Caco-2 (cell line): ENCODE results near the gene PWP1. TPM values are rescaled to one million over a fixed set of nuclear protein-coding genes. Genes with fewer than 3 reads are reported as not detected.

ENCODE experiments used
- BruUV-seq: library from RNA; stranded (reverse); fragments of 400-500 nt; replicated peaks from 2 replicates; lab custom pipeline; 2021; lab: Mats Ljungman, UMichigan
- CTCF ChIA-PET: fragments of 300-600 bp; sonication (Branson Sonifier 250); formaldehyde crosslinking; loops from one replicate; lab custom pipeline; 2022; ENCODE audit warnings: antibody characterized with exemption; lab: Charles Lee
- POLR2A ChIA-PET: fragments of 300-600 bp; sonication (Branson Sonifier 250); formaldehyde crosslinking; loops from one replicate; lab custom pipeline; 2022; ENCODE audit warnings: antibody characterized with exemption; lab: Charles Lee
- DNase-seq, 2 experiments: peaks; one replicate each; pipeline versions ENCODE4 v3.0.0 to v3.0.0-alpha.2; 2020 to 2022
- H3K27me3 ChIP-seq: replicated peaks from 2 replicates; pipeline ENCODE4 v1.6.0; 2011; ENCODE audit warnings: low read length; ENCODE audit not compliant: control insufficient read depth, insufficient read depth
- H3K36me3 ChIP-seq: 2 replicates; pipeline ENCODE4 v1.5.1; 2011; ENCODE audit warnings: low read length; ENCODE audit not compliant: control insufficient read depth, insufficient read depth
- H3K4me1 ChIP-seq: fragments of 250-450 bp; sonication (Bioruptor Pico); 2 replicates; pipeline ENCODE4 v1.5.1; 2020; ENCODE audit warnings: mild to moderate bottlenecking
- H3K4me3 ChIP-seq: 2 replicates; pipeline ENCODE4 v1.5.1; 2011; ENCODE audit warnings: low read depth, mild to moderate bottlenecking, control low read depth, low read length
- H3K9me3 ChIP-seq: fragments of 250-450 bp; sonication (Bioruptor Pico); 2 replicates; pipeline ENCODE4 v1.5.1; 2020; ENCODE audit warnings: mild to moderate bottlenecking, moderate library complexity
- H3K27ac Mint-ChIP-seq: one replicate; pipeline ENCODE4 v1.8.0; 2022; ENCODE audit warnings: mixed read lengths; ENCODE audit not compliant: unreplicated experiment
- H3K27me3 Mint-ChIP-seq: one replicate; pipeline ENCODE4 v1.8.0; 2022; ENCODE audit warnings: mixed read lengths; ENCODE audit not compliant: insufficient read depth, unreplicated experiment
- H3K36me3 Mint-ChIP-seq: one replicate; pipeline ENCODE4 v1.8.0; 2022; ENCODE audit warnings: mild to moderate bottlenecking, mixed read lengths; ENCODE audit not compliant: insufficient read depth, unreplicated experiment
- H3K4me1 Mint-ChIP-seq: one replicate; pipeline ENCODE4 v1.8.0; 2022; ENCODE audit warnings: low read depth, mixed read lengths; ENCODE audit not compliant: unreplicated experiment
- H3K4me3 Mint-ChIP-seq: one replicate; pipeline ENCODE4 v1.8.0; 2022; ENCODE audit warnings: mild to moderate bottlenecking, moderate library complexity, mixed read lengths; ENCODE audit not compliant: unreplicated experiment
- H3K9me3 Mint-ChIP-seq: one replicate; pipeline ENCODE4 v1.8.0; 2022; ENCODE audit warnings: mixed read lengths; ENCODE audit not compliant: unreplicated experiment
- intact Hi-C: fragments of 100-400 bp; cut with micrococcal nuclease; formaldehyde crosslinking; loops from one replicate; pipeline ENCODE4 v1.10.0; 2022; ENCODE audit not compliant: unreplicated experiment
- total RNA-seq: library from RNA; stranded (reverse); gene quantifications from 2 replicates; pipeline ENCODE4 v1.2.3, GENCODE V29; 2022
- TF ChIP-seq, protein P1 (sequence below), 2 experiments: fragments of 200-600 bp in 1 of 2; IDR thresholded peaks; 1 replicate in 1 of 2; 2 replicates in 1 of 2; pipeline versions ENCODE4 v1.5.1 to v1.8.0; 2011 to 2022; ENCODE audit warnings: antibody characterized with exemption in 1 of 2, control low read depth in 1 of 2, inconsistent platforms in 1 of 2, low read depth in 1 of 2, low read length in 1 of 2, mild to moderate bottlenecking in 1 of 2, moderate library complexity in 1 of 2; ENCODE audit not compliant: insufficient read depth in 1 of 2, severe bottlenecking in 1 of 2, unreplicated experiment in 1 of 2

PWP1 gene
- total RNA-seq, 1 experiment from 2014 or later = 44.6 TPM

DNA sequence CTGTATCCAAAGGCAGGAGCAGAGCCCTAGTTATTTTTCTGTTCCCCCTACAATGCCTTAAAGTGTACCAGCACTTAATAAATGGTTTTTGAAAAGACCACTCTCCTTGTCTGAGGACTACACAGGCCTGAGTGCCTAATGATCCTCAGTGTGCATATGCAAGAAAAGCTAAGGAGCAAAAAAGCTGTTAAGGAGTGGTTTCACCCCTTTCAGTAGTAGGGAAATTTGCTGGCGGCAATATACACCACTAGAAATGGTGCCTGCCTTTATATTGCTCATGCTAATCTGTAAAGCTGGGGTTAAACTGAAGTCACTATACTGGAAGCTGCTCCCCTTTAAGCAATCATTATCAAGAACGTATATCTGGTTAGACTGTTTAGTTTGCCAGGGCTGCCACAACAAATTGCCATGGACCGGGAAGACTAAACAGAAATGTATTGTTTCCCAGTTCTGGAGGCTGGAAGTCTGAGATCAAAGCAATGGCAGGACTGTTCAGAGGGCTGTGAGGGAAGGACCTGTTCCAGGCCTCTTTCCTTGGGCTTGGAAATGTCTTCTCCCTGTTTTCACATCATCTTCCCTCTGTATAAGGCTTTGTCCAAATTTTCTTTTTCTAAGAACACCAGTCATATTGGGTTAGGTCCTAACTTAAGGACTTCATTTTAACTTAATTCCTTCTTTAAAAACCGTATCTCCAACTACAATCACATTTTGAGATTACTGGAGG lies 45.2 kb downstream of the PWP1 start:
- Mint-ChIP-seq H3K36me3 (peaks cover 18% of the 10 kb centered on the region), H3K27me3 (no peaks in the 10 kb centered on the region), H3K4me1 (no peaks in the 10 kb centered on the region), H3K4me3 (no peak overlapping the region), H3K27ac (no peak overlapping the region), H3K9me3 (no peaks in the 10 kb centered on the region)
- Histone ChIP-seq H3K9me3 (no peaks in the 10 kb centered on the region), H3K4me1 (no peaks in the 10 kb centered on the region), H3K36me3 (no peaks in the 10 kb centered on the region; the same call in 1 of the 2 replicates), H3K4me3 (no peak overlapping the region), H3K27me3 (no peaks in the 10 kb centered on the region)
- BruUV-seq = no TSS peak
- POLR2A ChIA-PET = no interaction called here
- CTCF ChIA-PET = interaction anchor here (1.1 kb wide), 1 partner anchor 155 kb away, joined by 3 read pairs; no protein-coding TSS in a partner anchor
- TF ChIP-seq, protein P1, sequence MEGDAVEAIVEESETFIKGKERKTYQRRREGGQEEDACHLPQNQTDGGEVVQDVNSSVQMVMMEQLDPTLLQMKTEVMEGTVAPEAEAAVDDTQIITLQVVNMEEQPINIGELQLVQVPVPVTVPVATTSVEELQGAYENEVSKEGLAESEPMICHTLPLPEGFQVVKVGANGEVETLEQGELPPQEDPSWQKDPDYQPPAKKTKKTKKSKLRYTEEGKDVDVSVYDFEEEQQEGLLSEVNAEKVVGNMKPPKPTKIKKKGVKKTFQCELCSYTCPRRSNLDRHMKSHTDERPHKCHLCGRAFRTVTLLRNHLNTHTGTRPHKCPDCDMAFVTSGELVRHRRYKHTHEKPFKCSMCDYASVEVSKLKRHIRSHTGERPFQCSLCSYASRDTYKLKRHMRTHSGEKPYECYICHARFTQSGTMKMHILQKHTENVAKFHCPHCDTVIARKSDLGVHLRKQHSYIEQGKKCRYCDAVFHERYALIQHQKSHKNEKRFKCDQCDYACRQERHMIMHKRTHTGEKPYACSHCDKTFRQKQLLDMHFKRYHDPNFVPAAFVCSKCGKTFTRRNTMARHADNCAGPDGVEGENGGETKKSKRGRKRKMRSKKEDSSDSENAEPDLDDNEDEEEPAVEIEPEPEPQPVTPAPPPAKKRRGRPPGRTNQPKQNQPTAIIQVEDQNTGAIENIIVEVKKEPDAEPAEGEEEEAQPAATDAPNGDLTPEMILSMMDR (IDR thresholded peaks at IDR 0.05; ENCODE audit: insufficient read depth in 1 of 2, low read depth in 1 of 2, low read length in 1 of 2, severe bottlenecking in 1 of 2, unreplicated experiment in 1 of 2) = no peak
- DNase-seq = no peak
- intact Hi-C loops = no loop called here

DNA sequence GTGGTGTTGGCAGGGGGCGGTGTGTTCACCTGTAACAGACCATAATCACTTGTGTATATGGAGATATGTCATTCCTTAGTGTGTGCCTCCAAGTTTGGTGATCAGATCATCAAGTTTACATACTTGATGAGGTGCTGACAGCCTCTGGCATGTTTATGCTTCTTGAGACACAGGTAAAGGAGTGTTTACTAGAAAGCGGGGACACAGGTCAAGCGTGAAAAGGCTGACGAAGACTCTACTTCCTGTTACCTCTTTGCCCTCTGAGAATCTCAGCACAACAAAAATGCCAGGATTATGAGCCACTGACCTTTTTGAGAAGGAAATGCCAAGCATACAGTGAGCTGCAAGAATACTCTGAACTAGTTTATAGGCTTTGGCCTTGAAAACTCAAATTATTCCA lies 45.8 kb downstream of the PWP1 start:
- no peak overlapping the region for H3K4me3 ChIP-seq
- Mint-ChIP-seq H3K27me3 (no peaks in the 10 kb centered on the region), H3K4me1 (no peaks in the 10 kb centered on the region), H3K9me3 (no peaks in the 10 kb centered on the region), H3K27ac (no peak overlapping the region), H3K4me3 (no peak overlapping the region), H3K36me3 (peaks cover 20% of the 10 kb centered on the region)
- no peaks in the 10 kb centered on the region for H3K27me3 ChIP-seq
- intact Hi-C loops = no loop called here
- no TSS peak for BruUV-seq
- H3K4me1 ChIP-seq = no peaks in the 10 kb centered on the region
- POLR2A ChIA-PET = no interaction called here
- TF ChIP-seq, protein P1 (IDR thresholded peaks at IDR 0.05; ENCODE audit: insufficient read depth in 1 of 2, low read depth in 1 of 2, low read length in 1 of 2, severe bottlenecking in 1 of 2, unreplicated experiment in 1 of 2) = no peak
- H3K9me3 ChIP-seq = no peaks in the 10 kb centered on the region
- DNase-seq = no peak
- no peaks in the 10 kb centered on the region; the same call in 1 of the 2 replicates for H3K36me3 ChIP-seq
- CTCF ChIA-PET = interaction anchor here (1.1 kb wide), 1 partner anchor 154 kb away, joined by 3 read pairs; no protein-coding TSS in a partner anchor

DNA sequence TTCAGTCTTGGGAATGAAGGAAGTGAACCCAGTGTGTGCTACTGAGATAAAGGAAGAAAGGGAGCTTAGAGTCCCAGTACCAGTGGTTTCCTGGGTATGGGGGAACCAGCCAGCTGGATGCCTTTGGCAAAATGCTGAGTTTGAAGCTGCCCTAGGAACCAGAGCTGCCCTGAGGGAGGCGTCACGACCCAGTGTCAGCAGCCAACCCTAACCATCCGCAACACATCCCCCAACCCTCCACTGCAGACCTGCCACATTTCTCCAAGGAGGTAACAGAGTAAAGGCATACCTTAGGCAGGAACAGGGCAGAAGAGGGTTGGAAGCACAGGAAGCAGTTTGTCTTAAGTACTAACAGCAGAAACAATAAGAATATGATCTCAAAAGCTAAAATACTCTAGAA lies 46.8 kb downstream of the PWP1 start:
- intact Hi-C loops = no loop called here
- CTCF ChIA-PET = interaction anchor here (1.1 kb wide), 1 partner anchor 153 kb away, joined by 3 read pairs; no protein-coding TSS in a partner anchor
- H3K27me3 Mint-ChIP-seq = no peaks in the 10 kb centered on the region
- no peaks in the 10 kb centered on the region for H3K9me3 Mint-ChIP-seq
- no peak for DNase-seq
- BruUV-seq = no TSS peak
- Histone ChIP-seq H3K4me1 (no peaks in the 10 kb centered on the region), H3K36me3 (no peaks in the 10 kb centered on the region; the same call in 1 of the 2 replicates), H3K27me3 (no peaks in the 10 kb centered on the region), H3K9me3 (no peaks in the 10 kb centered on the region), H3K4me3 (no peak overlapping the region)
- POLR2A ChIA-PET = no interaction called here
- H3K4me1 Mint-ChIP-seq = no peaks in the 10 kb centered on the region
- no peak overlapping the region for H3K4me3 Mint-ChIP-seq
- H3K36me3 Mint-ChIP-seq = peaks cover 26% of the 10 kb centered on the region
- H3K27ac Mint-ChIP-seq = no peak overlapping the region
- TF ChIP-seq, protein P1 (IDR thresholded peaks at IDR 0.05; ENCODE audit: insufficient read depth in 1 of 2, low read depth in 1 of 2, low read length in 1 of 2, severe bottlenecking in 1 of 2, unreplicated experiment in 1 of 2) = no peak
